ENCODE results near the gene MPO.

Gene MPO

GRCh38 chr17:58323366-58324055, 42.8 kb upstream of the MPO start:
- Histone ChIP-seq H4K91ac (ENCODE audit: low read length) (no peak overlapping the region), H3K27ac (ENCODE audit: low read length, poor library complexity, severe bottlenecking) (no peak overlapping the region), H3K18ac (ENCODE audit: low read depth in 1 of 2, low read length in 2 of 2) (no peak overlapping the region), H2BK5ac (ENCODE audit: low read depth, low read length, poor library complexity, severe bottlenecking) (no peak overlapping the region), H3K4ac (ENCODE audit: low read depth in 1 of 2, low read length in 2 of 2) (no peak overlapping the region), H3K4me1 (ENCODE audit: control insufficient read depth, insufficient read depth, low read depth, low read length) (peaks cover 15% of the 10 kb centered on the region), H3K9me3 (ENCODE audit: control insufficient read depth, low read length) (no peaks in the 10 kb centered on the region), H3K36me3 (ENCODE audit: control insufficient read depth in 1 of 2, insufficient read depth in 2 of 2, low read depth in 1 of 2, low read length in 2 of 2) (peaks cover 0 to 4% of the 10 kb centered on the region in 2 experiments), H2BK120ac (ENCODE audit: low read depth, low read length) (no peak overlapping the region), H3K14ac (ENCODE audit: low read length in 2 of 2) (no peak overlapping the region), H3K27me3 (ENCODE audit: control insufficient read depth in 1 of 2, insufficient read depth in 1 of 2, low read length in 2 of 2) (peaks cover 53 to 60% of the 10 kb centered on the region in 2 experiments), H3K79me1 (replicated peaks; ENCODE audit: low read length, poor library complexity, severe bottlenecking) (no peaks in the 10 kb centered on the region), H4K8ac (ENCODE audit: low read length) (no peak overlapping the region), H3K4me2 (ENCODE audit: low read length, poor library complexity, severe bottlenecking) (no peak overlapping the region), H3K9ac (ENCODE audit: low read length) (peak overlapping the region; percentile 55), H2AK5ac (ENCODE audit: low read length, severe bottlenecking) (no peak overlapping the region), H3K4me3 (ENCODE audit: insufficient read depth in 1 of 2, low read depth in 1 of 2, low read length in 2 of 2) (no peak overlapping the region), H2BK15ac (ENCODE audit: low read depth, poor library complexity, severe bottlenecking) (no peak overlapping the region), H2BK12ac (ENCODE audit: low read length in 2 of 2) (no peak overlapping the region), H2AFZ (ENCODE audit: low read depth, low read length) (no peak overlapping the region), H3K23ac (ENCODE audit: low read length in 2 of 2) (no peak overlapping the region)
- WGBS: 86% methylated on average over 7 of the region's 8 CpGs
- DNase-seq: no peak

- H2AFZ ChIP-seq (ENCODE audit: low read depth, low read length): no peak overlapping the region
- no peak overlapping the region for H2BK12ac ChIP-seq (ENCODE audit: low read length in 2 of 2)
- H3K4me3 ChIP-seq (ENCODE audit: insufficient read depth in 1 of 2, low read depth in 1 of 2, low read length in 2 of 2): no peak overlapping the region
- H3K79me1 ChIP-seq (replicated peaks; ENCODE audit: low read length, poor library complexity, severe bottlenecking): no peaks in the 10 kb centered on the region
- no peak overlapping the region for H4K8ac ChIP-seq (ENCODE audit: low read length)
- H3K27me3 ChIP-seq (ENCODE audit: control insufficient read depth in 1 of 2, insufficient read depth in 1 of 2, low read length in 2 of 2): peaks cover 50 to 52% of the 10 kb centered on the region in 2 experiments
- peaks cover 0 to 4% of the 10 kb centered on the region in 2 experiments for H3K36me3 ChIP-seq (ENCODE audit: control insufficient read depth in 1 of 2, insufficient read depth in 2 of 2, low read depth in 1 of 2, low read length in 2 of 2)
- no peak overlapping the region for H2BK5ac ChIP-seq (ENCODE audit: low read depth, low read length, poor library complexity, severe bottlenecking)
- no peak for DNase-seq
- H3K27ac ChIP-seq (ENCODE audit: low read length, poor library complexity, severe bottlenecking): no peak overlapping the region
- no peak overlapping the region for H3K18ac ChIP-seq (ENCODE audit: low read depth in 1 of 2, low read length in 2 of 2)
- no peak overlapping the region for H3K4ac ChIP-seq (ENCODE audit: low read depth in 1 of 2, low read length in 2 of 2)
- H3K9me3 ChIP-seq (ENCODE audit: control insufficient read depth, low read length): no peaks in the 10 kb centered on the region
- H3K4me2 ChIP-seq (ENCODE audit: low read length, poor library complexity, severe bottlenecking): no peak overlapping the region
- H4K91ac ChIP-seq (ENCODE audit: low read length): peak overlapping the region; percentile 32
- H2BK15ac ChIP-seq (ENCODE audit: low read depth, poor library complexity, severe bottlenecking): no peak overlapping the region
- peaks cover 15% of the 10 kb centered on the region for H3K4me1 ChIP-seq (ENCODE audit: control insufficient read depth, insufficient read depth, low read depth, low read length)
- no peak overlapping the region for H2AK5ac ChIP-seq (ENCODE audit: low read length, severe bottlenecking)
- WGBS: 94% methylated on average over 7 of the region's 9 CpGs
- H3K23ac ChIP-seq (ENCODE audit: low read length in 2 of 2): peak overlapping the region in 1 of 2 experiments; percentile 30
- peak overlapping the region in 1 of 2 experiments; percentile 46 for H3K14ac ChIP-seq (ENCODE audit: low read length in 2 of 2)
- H3K9ac ChIP-seq (ENCODE audit: low read length): no peak overlapping the region
- H2BK120ac ChIP-seq (ENCODE audit: low read depth, low read length): no peak overlapping the region
Observed at GRCh38 chr17:58322581-58323185, 41.9 kb upstream of the MPO start.

DNA sequence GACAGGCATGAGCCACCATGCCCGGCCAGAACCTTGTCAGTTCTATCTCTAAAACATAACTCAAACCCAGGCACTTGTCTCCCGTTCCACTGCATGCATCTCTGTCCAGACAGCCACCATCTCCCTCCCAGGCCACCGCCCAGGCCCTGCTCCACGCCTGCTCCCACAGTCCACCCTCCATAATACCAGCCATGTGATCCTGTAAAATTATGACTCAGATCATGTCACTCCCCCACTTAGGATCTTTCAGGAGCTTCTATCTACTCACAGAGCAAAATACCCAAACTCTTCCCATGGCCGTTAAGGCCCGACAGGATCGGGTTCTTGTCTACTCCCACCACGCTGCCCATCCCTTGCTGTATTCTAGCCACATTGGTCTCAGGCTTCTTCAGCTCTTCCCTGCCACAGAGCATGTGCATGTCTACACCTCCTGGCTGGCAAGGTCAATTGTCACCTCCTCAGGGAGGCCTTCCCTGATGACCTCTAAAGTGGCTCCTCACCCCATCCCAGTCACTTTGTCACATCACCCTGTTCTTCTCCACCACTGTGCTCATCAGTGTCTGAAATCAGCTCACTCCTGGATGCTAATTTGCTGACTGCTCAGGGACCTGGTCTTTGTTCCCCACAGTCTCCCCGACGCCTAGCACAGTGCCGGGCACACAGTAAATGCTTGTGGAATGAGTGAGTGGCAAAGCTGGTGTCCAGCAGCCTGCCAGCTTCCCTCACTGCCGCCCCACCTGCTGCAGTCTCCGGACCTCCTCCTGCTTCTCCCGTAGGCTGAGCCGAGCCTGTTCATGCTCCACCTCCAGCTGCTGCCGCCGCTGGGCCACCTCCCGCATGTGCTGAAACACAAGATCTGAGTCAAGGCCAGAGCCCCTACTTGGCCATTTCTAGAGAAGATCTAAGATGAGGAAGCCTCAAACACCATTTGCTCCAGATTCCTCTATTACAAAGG, 41.1 kb upstream of the MPO start:
- no peak for DNase-seq
- Histone ChIP-seq H4K91ac (ENCODE audit: low read length) (no peak overlapping the region), H3K79me1 (replicated peaks; ENCODE audit: low read length, poor library complexity, severe bottlenecking) (no peaks in the 10 kb centered on the region), H3K9ac (ENCODE audit: low read length) (no peak overlapping the region), H3K27ac (ENCODE audit: low read length, poor library complexity, severe bottlenecking) (no peak overlapping the region), H3K18ac (ENCODE audit: low read depth in 1 of 2, low read length in 2 of 2) (no peak overlapping the region), H3K4me1 (ENCODE audit: control insufficient read depth, insufficient read depth, low read depth, low read length) (peaks cover 15% of the 10 kb centered on the region), H2BK12ac (ENCODE audit: low read length in 2 of 2) (no peak overlapping the region), H3K4me3 (ENCODE audit: insufficient read depth in 1 of 2, low read depth in 1 of 2, low read length in 2 of 2) (no peak overlapping the region), H3K9me3 (ENCODE audit: control insufficient read depth, low read length) (no peaks in the 10 kb centered on the region), H2AK5ac (ENCODE audit: low read length, severe bottlenecking) (no peak overlapping the region), H3K27me3 (ENCODE audit: control insufficient read depth in 1 of 2, insufficient read depth in 1 of 2, low read length in 2 of 2) (peaks cover 44 to 46% of the 10 kb centered on the region in 2 experiments), H2BK5ac (ENCODE audit: low read depth, low read length, poor library complexity, severe bottlenecking) (no peak overlapping the region), H3K36me3 (ENCODE audit: control insufficient read depth in 1 of 2, insufficient read depth in 2 of 2, low read depth in 1 of 2, low read length in 2 of 2) (peaks cover 0 to 4% of the 10 kb centered on the region in 2 experiments), H2BK15ac (ENCODE audit: low read depth, poor library complexity, severe bottlenecking) (no peak overlapping the region), H3K14ac (ENCODE audit: low read length in 2 of 2) (no peak overlapping the region), H2AFZ (ENCODE audit: low read depth, low read length) (no peak overlapping the region), H3K23ac (ENCODE audit: low read length in 2 of 2) (no peak overlapping the region), H3K4ac (ENCODE audit: low read depth in 1 of 2, low read length in 2 of 2) (no peak overlapping the region), H3K4me2 (ENCODE audit: low read length, poor library complexity, severe bottlenecking) (no peak overlapping the region), H4K8ac (ENCODE audit: low read length) (no peak overlapping the region), H2BK120ac (ENCODE audit: low read depth, low read length) (no peak overlapping the region)
- WGBS: 91% methylated on average over 18 of the region's 18 CpGs
